Measurements from ENCODE around the gene KIAA1671.
A peak's percentile ranks its signal among the peaks of the same experiment; 100 is the strongest.

Gene KIAA1671

DNA sequence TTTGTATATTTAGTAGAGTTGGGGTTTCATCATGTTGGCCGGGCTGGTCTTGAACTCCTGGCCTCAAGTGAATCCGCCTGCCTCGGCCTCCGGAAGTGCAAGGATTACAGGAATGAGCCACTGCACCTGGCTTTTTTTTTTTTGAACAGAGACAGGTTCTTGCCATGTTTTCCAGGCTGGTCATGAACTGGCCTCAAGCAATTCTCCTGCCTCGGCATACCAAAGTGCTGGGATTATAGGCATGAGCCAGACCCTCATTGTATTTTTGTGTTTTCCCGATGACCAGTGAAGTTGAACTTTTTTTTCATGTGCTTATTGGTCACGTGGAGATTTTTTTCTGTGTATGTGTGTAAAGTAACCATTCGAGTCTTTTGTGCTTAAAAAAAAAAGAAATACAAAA lies 48.2 kb downstream of the KIAA1671 start:
- Mint-ChIP-seq H3K4me1 (ENCODE audit: low read depth) (peaks cover 28% of the 10 kb centered on the region), H3K4me3 (no peak overlapping the region), H3K9me3 (peaks cover 13% of the 10 kb centered on the region)

DNA sequence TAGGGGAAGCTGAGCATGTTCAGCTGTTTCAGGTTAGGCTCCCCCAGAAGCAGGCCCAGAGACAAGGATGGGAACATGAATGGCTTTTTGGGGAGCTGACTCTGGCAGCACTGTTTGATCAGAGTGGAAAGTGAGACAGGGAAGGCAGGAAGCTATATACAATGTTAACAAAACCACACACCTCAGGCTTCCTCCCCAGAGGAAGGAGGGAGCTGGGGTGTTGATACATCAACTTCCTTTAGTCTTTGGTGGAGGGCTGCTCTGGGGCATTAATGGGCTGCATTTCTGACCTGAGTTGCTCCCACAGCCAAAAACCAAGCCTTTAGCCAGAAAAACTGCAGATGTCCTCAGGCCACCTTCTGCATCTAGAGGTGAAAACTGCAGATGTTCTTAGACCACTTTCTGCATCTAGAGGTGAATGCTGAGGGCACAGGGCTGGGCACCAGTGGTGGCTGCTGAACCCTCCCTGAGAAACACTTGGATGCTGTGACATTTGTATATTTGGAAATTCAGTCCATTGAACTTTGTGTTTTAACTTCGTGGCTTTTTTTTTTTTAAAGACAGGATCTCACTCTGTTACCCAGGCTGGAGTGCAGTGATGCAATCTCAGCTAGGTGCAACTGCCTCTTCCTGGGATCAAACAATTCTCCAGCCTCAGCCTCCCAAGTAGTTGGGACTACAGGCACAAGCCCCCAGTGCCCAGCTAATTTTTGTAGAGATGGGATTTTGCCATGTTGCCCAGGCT lies 49.9 kb downstream of the KIAA1671 start:
- H3K4me1 Mint-ChIP-seq (ENCODE audit: low read depth) = peaks cover 18% of the 10 kb centered on the region
- DNase-seq (ENCODE audit: low spot score) = no peak
- H3K9me3 Mint-ChIP-seq = peaks cover 13% of the 10 kb centered on the region
- H3K27me3 Mint-ChIP-seq (ENCODE audit: low read depth) = peaks cover 10% of the 10 kb centered on the region
- H3K27ac Mint-ChIP-seq = peak overlapping the region; percentile 55
- no peak overlapping the region for H3K4me3 Mint-ChIP-seq
- peaks cover 15% of the 10 kb centered on the region for H3K36me3 Mint-ChIP-seq (ENCODE audit: low read depth)

More for the DNA sequence above, 48.2 kb downstream of the KIAA1671 start:
- H3K27ac Mint-ChIP-seq = no peak overlapping the region
- no peak for DNase-seq (ENCODE audit: low spot score)
- peaks cover 14% of the 10 kb centered on the region for H3K36me3 Mint-ChIP-seq (ENCODE audit: low read depth)
- peaks cover 7% of the 10 kb centered on the region for H3K27me3 Mint-ChIP-seq (ENCODE audit: low read depth)

DNA sequence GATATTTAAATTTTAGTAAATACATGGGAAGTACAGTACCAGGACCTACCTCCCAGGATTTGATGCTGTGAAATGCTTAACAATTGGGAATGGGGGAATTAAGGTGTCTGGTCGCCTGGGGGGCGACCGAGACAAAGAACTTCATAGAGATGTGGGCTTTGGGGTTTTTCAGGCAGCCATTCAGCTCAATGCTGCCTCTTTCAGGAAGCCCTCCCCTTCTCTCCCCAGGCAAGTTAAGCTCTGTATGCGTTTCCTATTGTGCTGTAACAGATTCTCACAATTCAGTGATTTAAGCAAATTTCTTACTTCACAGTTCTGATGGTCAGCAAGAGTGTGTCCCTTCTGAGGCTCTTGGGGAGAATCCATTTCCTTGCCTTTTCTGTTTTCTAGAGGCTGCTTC lies 53.8 kb downstream of the KIAA1671 start:
- H3K27ac Mint-ChIP-seq = no peak overlapping the region

DNA sequence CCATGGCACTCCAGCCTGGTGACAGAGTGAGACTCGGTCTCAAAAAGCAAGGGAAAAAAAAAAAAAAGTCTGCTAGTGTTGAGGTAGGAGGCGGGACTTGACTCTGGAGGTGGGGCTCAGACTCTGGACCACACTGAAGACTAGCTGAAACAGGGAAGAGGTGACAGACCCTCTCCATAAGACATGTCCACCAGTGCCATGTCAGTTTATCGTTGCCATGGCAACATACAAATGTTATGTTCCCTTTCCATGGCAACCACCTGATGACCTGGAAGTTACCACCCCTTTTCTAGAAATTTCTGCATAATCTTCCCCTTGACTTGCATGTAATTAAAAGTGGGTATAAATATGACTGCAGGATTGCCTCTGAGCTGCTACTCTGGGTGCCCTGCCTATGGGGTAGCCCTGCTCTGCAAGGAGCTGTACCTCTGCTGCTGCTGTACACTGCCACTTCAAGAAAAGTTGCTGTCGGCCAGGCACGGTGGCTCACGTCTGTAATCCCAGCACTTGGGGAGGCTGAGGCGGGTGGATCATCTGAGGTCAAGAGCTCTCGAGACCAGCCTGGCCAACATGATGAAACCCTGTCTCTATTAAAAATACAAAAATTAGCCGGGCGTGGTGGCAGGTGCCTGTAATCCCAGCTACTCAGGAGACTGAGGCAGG lies 55.1 kb downstream of the KIAA1671 start:
- Mint-ChIP-seq H3K27me3 (ENCODE audit: low read depth) (peaks cover 10% of the 10 kb centered on the region), H3K27ac (no peak overlapping the region), H3K36me3 (ENCODE audit: low read depth) (peaks cover 6% of the 10 kb centered on the region), H3K4me1 (ENCODE audit: low read depth) (peaks cover 8% of the 10 kb centered on the region), H3K4me3 (no peak overlapping the region), H3K9me3 (peaks cover 4% of the 10 kb centered on the region)
- DNase-seq (ENCODE audit: low spot score) = no peak

More for the DNA sequence above, 53.8 kb downstream of the KIAA1671 start:
- peaks cover 16% of the 10 kb centered on the region for H3K4me1 Mint-ChIP-seq (ENCODE audit: low read depth)
- DNase-seq (ENCODE audit: low spot score) = no peak
- peaks cover 13% of the 10 kb centered on the region for H3K36me3 Mint-ChIP-seq (ENCODE audit: low read depth)
- H3K9me3 Mint-ChIP-seq = peaks cover 11% of the 10 kb centered on the region
- peaks cover 10% of the 10 kb centered on the region for H3K27me3 Mint-ChIP-seq (ENCODE audit: low read depth)
- H3K4me3 Mint-ChIP-seq = no peak overlapping the region

DNA sequence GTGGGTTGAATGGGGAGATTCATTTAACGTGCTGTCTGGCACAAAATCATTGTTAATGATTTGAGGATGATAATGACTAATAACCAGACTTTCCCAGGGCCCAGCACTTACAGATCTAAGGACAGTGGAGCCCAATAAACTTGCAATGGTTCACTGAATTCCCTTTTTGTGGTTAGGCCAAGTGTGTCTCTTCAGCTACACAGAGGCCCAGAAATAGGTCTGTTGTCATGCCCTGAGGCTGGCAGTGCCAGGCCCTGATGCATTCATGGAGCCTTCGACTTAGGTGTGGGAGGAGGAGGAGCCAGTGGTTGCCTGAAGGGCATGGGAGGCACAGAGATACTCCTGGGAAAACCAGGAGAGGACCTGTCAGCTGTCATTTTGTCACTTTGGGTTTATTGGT lies 56.1 kb downstream of the KIAA1671 start:
- H3K4me3 Mint-ChIP-seq = no peak overlapping the region
- peaks cover 3% of the 10 kb centered on the region for H3K36me3 Mint-ChIP-seq (ENCODE audit: low read depth)
- peaks cover 10% of the 10 kb centered on the region for H3K4me1 Mint-ChIP-seq (ENCODE audit: low read depth)
- peaks cover 4% of the 10 kb centered on the region for H3K9me3 Mint-ChIP-seq
- DNase-seq (ENCODE audit: low spot score) = no peak
- peak overlapping the region; percentile 41 for H3K27ac Mint-ChIP-seq
- H3K27me3 Mint-ChIP-seq (ENCODE audit: low read depth) = peaks cover 17% of the 10 kb centered on the region

- H3K9me3 Mint-ChIP-seq = no peaks in the 10 kb centered on the region
- H3K36me3 Mint-ChIP-seq (ENCODE audit: low read depth) = no peaks in the 10 kb centered on the region
- no peak overlapping the region for H3K27ac Mint-ChIP-seq
- peaks cover 11% of the 10 kb centered on the region for H3K27me3 Mint-ChIP-seq (ENCODE audit: low read depth)
- no peak for DNase-seq (ENCODE audit: low spot score)
- no peak overlapping the region for H3K4me3 Mint-ChIP-seq
- peaks cover 5% of the 10 kb centered on the region for H3K4me1 Mint-ChIP-seq (ENCODE audit: low read depth)
These were observed 60.2 kb downstream of the KIAA1671 start for GRCh38 chr22:25012741-25013143.

GRCh38 chr22:25013607-25014006 lies 61.1 kb downstream of the KIAA1671 start:
- Mint-ChIP-seq H3K27me3 (ENCODE audit: low read depth) (peaks cover 19% of the 10 kb centered on the region), H3K4me1 (ENCODE audit: low read depth) (peaks cover 5% of the 10 kb centered on the region), H3K36me3 (ENCODE audit: low read depth) (no peaks in the 10 kb centered on the region), H3K9me3 (no peaks in the 10 kb centered on the region), H3K27ac (no peak overlapping the region), H3K4me3 (no peak overlapping the region)
- no peak for DNase-seq (ENCODE audit: low spot score)

GRCh38 chr22:25014896-25015755 lies 62.6 kb downstream of the KIAA1671 start:
- no peaks in the 10 kb centered on the region for H3K36me3 Mint-ChIP-seq (ENCODE audit: low read depth)
- H3K4me3 Mint-ChIP-seq = no peak overlapping the region
- no peak for DNase-seq (ENCODE audit: low spot score)
- H3K4me1 Mint-ChIP-seq (ENCODE audit: low read depth) = peaks cover 3% of the 10 kb centered on the region
- peaks cover 26% of the 10 kb centered on the region for H3K27me3 Mint-ChIP-seq (ENCODE audit: low read depth)
- H3K27ac Mint-ChIP-seq = no peak overlapping the region
- H3K9me3 Mint-ChIP-seq = no peaks in the 10 kb centered on the region

GRCh38 chr22:25016311-25016710 lies 63.8 kb downstream of the KIAA1671 start:
- Mint-ChIP-seq H3K9me3 (no peaks in the 10 kb centered on the region), H3K4me1 (ENCODE audit: low read depth) (peaks cover 3% of the 10 kb centered on the region), H3K27ac (no peak overlapping the region), H3K27me3 (ENCODE audit: low read depth) (peaks cover 27% of the 10 kb centered on the region), H3K36me3 (ENCODE audit: low read depth) (no peaks in the 10 kb centered on the region), H3K4me3 (no peak overlapping the region)
- no peak for DNase-seq (ENCODE audit: low spot score)

- no peaks in the 10 kb centered on the region for H3K36me3 Mint-ChIP-seq (ENCODE audit: low read depth)
- H3K9me3 Mint-ChIP-seq = no peaks in the 10 kb centered on the region
- H3K27me3 Mint-ChIP-seq (ENCODE audit: low read depth) = peaks cover 25% of the 10 kb centered on the region
- H3K27ac Mint-ChIP-seq = no peak overlapping the region
- peaks cover 3% of the 10 kb centered on the region for H3K4me1 Mint-ChIP-seq (ENCODE audit: low read depth)
- H3K4me3 Mint-ChIP-seq = no peak overlapping the region
- DNase-seq (ENCODE audit: low spot score) = no peak
These were observed 65.5 kb downstream of the KIAA1671 start for GRCh38 chr22:25018009-25018408.

DNA sequence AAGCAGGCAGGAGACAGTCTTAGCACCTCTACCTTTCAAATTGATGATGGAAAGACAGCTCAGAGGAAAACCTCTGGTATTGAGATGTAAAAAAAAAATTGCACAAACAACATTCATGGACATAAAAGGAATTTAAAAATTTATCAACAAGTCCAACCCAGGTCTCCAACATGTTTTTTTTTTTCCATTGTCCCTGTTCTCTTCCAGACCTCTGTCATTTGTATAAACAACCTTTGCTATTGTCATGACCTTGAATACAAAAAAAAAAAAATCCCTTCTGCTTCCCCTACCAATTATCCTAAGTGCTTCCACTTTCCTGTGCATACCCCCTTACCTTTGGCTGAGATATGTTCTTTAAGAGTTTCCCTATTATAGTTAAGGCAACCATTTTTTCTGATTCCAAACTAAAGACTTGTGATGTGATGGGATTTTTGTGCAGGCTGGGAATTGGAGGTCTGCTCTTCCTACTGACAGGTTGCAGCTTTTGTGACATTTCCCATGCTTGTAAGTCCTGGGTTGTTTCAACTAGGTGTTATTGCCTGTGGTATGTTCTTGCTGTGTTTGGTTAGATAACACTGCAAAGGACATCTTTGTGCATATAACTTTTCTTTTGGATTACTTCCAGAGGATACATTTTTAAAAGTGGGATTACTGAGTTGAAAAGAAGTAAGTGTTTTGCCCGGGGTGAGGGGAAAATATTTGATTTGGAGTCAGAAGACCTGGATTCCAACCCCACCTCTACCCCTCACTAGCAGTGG lies 67.1 kb downstream of the KIAA1671 start:
- H3K4me1 Mint-ChIP-seq (ENCODE audit: low read depth) = peaks cover 3% of the 10 kb centered on the region
- H3K9me3 Mint-ChIP-seq = no peaks in the 10 kb centered on the region
- no peaks in the 10 kb centered on the region for H3K36me3 Mint-ChIP-seq (ENCODE audit: low read depth)
- peaks cover 20% of the 10 kb centered on the region for H3K27me3 Mint-ChIP-seq (ENCODE audit: low read depth)
- H3K4me3 Mint-ChIP-seq = no peak overlapping the region
- no peak for DNase-seq (ENCODE audit: low spot score)
- no peak overlapping the region for H3K27ac Mint-ChIP-seq

- Mint-ChIP-seq H3K27me3 (ENCODE audit: low read depth) (peaks cover 20% of the 10 kb centered on the region), H3K27ac (no peak overlapping the region), H3K4me1 (ENCODE audit: low read depth) (peaks cover 10% of the 10 kb centered on the region), H3K4me3 (no peak overlapping the region), H3K9me3 (no peaks in the 10 kb centered on the region), H3K36me3 (ENCODE audit: low read depth) (no peaks in the 10 kb centered on the region)
- no peak for DNase-seq (ENCODE audit: low spot score)
These were observed 68.9 kb downstream of the KIAA1671 start for GRCh38 chr22:25021409-25021808.

GRCh38 chr22:25021976-25022711 lies 69.6 kb downstream of the KIAA1671 start:
- Mint-ChIP-seq H3K27ac (no peak overlapping the region), H3K4me3 (no peak overlapping the region), H3K27me3 (ENCODE audit: low read depth) (peaks cover 20% of the 10 kb centered on the region), H3K4me1 (ENCODE audit: low read depth) (peaks cover 18% of the 10 kb centered on the region), H3K9me3 (no peaks in the 10 kb centered on the region), H3K36me3 (ENCODE audit: low read depth) (no peaks in the 10 kb centered on the region)
- DNase-seq (ENCODE audit: low spot score) = no peak

Measured in T-helper 2 cell treated with Interferon-gamma antibody and Interleukin-4, amounts not matched to agents 5 μg/mL and 100 μg/mL, for 36 hours (primary cell).